Measurements from ENCODE around the gene PPP2R3A.
"Not testable (repeated sequence)": the region's sequence is repeated elsewhere in the genome, so short reads cannot be mapped to it uniquely, and the experiment has no call there.

Gene PPP2R3A

GRCh38 chr3:136161516-136161915 lies 196.0 kb downstream of the PPP2R3A start:
- DNase-seq = no peak

DNA sequence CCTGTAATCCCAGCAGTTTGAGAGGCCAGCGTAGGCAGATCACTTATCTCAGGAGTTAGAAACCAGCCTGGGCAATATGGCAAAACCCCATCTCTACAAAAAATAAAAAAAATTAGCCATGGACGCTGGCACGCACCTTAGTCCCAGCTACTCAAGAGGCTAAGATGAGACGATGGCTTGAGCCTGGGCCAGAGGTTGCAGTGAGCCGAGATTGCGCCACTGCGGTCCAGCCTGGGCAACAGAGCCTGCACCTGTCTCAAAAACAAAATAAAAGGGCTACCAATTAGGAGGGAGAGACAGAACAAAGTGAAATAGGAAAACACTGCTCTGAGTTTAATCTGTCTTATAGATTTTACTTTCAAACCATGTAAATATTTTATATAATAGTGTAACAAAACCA lies 196.8 kb downstream of the PPP2R3A start:
- DNase-seq = no peak

GRCh38 chr3:136163607-136164006 lies 198.1 kb downstream of the PPP2R3A start:
- DNase-seq = not testable (repeated sequence)

GRCh38 chr3:136166507-136166906 lies 201.0 kb downstream of the PPP2R3A start:
- no peak for DNase-seq

DNA sequence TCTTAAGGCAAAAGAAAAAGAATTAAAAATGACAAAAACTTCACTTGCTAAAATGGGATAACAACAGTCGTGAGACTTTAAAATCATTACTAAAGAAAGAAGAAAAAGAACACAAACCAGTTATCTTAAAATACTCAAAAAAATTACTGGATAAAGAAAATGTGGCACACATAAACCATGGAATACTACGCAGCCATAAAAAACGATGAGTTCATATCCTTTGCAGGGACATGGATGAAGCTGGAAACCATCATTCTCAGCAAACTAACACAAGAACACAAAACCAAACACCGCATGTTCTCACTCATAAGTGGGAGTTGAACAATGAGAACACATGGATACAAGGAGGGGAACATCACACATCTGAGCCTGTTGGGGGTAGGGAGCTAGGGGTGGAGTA lies 202.7 kb downstream of the PPP2R3A start:
- DNase-seq = not testable (repeated sequence)

GRCh38 chr3:136171097-136171542 lies 205.6 kb downstream of the PPP2R3A start:
- no peak for DNase-seq

DNA sequence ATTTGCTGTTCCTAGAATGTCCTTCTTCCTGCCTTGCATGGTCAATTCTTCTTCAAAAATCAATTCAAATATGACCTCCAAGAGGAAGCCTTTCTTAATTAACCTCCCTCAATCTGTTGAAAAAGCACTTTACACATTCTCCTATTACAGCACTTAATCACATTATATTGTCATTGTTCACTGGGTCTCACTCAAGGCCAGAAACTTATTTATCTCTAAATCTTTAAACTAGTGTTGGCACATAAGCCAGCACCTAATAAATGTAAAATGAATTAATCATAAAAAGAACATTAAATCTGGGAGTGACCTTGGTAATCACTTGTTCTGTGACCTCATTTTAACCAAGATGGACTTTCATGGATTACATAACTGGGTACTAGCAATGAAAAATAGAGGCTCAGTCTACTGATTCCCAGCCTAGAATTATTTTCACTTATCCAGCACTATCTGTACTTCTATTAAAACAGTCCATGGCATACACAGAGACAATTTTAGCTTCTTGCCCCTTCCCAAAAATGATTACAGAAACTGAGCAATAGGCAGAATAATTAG lies 208.5 kb downstream of the PPP2R3A start:
- no peak for DNase-seq

GRCh38 chr3:136177876-136178275 lies 212.3 kb downstream of the PPP2R3A start:
- DNase-seq = no peak

DNA sequence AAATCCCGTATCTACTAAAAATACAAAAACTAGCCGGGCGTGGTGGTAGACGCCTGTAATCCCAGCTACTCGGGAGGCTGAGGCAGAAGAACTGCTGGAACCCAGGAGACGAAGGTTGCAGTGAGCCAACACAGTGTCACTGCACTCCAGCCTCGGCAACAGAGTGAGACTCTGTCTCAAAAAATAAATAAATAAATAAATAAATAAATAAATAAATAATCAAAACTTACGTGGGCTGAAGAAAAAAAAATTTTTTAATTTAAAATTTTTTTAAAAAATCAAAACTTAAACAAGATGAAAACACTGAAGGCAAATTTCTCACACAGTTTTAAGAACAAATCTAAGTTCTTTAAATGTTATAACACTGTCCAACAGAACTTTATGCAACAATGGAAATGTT lies 216.2 kb downstream of the PPP2R3A start:
- no peak for DNase-seq

GRCh38 chr3:136184703-136185102 lies 219.2 kb downstream of the PPP2R3A start:
- DNase-seq = no peak

DNA sequence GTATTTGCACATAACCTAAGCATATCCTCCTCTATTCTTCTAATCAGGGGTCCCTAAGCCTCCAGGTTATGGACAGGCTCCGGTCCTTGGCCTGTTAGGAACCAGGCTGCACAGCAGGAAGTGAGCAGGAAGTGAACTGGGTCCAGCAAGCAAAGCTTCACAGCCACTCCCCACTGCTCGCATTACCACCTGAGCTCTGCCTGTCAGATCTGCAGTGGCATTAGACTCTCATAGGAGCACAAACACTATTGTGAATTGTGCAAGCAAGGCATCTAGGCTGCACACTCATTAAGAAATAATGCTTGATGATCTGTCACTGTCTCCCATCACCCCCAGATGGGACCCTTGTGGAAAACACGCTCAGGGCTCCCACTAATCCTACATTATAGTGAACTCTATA lies 220.8 kb downstream of the PPP2R3A start:
- DNase-seq = no peak

DNA sequence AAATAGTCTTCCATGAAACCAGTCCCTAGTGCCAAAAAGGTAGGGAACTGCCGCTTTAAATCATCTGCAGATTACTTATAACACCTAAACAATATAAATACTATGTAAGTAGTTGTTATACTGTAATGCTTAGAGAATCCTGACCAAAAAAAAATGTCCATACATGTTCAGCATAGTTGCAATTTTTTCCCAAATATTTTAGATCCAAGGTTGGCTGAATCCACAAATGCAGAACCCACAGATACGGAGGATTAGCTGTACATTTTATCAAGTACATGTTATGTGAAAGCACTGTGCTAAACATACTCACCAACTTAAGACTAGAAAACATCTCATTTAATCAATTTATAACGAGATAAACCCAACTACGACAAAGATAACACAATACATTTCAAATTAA lies 221.3 kb downstream of the PPP2R3A start:
- DNase-seq = no peak

DNA sequence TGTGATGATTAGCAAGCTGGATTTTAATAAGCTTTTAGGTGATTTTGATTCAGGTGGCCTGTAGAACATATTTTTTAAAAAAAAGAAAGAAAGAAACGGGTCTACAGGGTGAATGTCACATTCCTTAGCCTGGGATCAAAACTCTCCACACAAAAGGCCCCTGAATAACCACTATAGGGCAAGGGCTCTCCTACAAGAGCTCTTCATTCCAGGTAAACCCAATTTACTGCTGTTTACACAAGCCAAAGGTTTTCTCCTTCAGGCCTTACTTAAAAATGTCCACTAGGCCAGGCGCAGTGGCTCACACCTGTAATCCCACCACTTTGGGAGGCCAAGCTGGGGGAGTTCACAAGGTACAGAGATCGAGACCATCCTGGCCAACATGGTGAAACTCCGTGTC lies 222.3 kb downstream of the PPP2R3A start:
- no peak for DNase-seq

- DNase-seq = no peak
Measured at GRCh38 chr3:136189043-136189442, 223.5 kb downstream of the PPP2R3A start.

GRCh38 chr3:136189859-136190617 lies 224.5 kb downstream of the PPP2R3A start:
- DNase-seq = no peak

- DNase-seq = not testable (repeated sequence)
Measured at GRCh38 chr3:136192195-136192594, 226.7 kb downstream of the PPP2R3A start.

DNA sequence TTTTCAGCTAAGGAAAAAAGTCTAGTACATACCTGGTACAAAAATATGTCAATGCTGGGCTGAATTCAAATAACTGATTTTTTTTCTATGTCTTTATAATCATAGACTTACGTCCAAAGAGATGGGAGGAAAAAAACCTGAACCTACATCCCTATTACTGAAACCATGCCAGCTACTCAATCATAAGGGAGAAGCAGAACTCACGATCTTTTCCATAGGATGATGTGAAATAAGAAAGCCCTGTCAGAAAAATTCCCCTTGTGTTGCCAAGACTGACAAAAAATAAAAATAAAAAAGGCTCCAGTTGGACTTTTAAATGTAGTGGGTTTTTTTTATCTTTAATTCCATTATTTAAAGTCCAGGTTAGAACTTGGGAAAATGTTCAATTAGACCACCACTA lies 227.3 kb downstream of the PPP2R3A start:
- no peak for DNase-seq

DNA sequence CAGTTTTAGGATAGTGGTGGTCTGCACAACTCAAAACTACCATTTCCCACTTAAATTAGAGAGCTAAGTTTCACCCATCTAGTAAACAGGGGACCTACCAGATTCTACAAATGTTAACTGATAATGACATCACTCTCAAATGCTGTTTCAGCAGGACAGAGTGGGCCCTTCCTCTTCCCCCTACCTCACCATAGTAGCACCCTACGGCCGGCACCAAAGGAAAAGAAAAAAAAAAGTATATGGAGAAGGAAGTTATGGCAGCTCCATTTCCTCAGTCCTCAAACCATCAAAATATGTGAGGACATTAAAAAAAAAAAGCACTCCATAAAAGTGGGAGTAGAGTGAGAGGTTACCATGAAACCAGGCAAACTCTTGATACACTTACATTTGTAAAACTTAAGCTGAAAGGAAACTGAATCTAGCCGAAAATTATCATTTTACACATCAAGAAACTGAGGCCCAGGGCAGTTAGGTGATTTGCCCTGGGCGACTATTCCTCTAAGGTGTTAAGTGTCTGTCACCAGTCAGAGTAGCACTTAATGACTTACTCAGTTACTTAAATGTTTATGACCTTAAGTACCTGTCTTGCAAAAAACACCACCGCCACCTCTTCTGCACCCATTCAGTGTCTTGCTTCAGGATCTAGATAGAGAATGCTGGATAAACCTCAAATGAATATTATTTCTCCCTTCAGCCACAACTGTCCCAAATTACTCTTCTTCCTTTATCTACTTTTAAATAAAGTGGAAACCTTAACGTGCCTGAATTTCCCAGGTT lies 227.9 kb downstream of the PPP2R3A start:
- no peak for DNase-seq

DNA sequence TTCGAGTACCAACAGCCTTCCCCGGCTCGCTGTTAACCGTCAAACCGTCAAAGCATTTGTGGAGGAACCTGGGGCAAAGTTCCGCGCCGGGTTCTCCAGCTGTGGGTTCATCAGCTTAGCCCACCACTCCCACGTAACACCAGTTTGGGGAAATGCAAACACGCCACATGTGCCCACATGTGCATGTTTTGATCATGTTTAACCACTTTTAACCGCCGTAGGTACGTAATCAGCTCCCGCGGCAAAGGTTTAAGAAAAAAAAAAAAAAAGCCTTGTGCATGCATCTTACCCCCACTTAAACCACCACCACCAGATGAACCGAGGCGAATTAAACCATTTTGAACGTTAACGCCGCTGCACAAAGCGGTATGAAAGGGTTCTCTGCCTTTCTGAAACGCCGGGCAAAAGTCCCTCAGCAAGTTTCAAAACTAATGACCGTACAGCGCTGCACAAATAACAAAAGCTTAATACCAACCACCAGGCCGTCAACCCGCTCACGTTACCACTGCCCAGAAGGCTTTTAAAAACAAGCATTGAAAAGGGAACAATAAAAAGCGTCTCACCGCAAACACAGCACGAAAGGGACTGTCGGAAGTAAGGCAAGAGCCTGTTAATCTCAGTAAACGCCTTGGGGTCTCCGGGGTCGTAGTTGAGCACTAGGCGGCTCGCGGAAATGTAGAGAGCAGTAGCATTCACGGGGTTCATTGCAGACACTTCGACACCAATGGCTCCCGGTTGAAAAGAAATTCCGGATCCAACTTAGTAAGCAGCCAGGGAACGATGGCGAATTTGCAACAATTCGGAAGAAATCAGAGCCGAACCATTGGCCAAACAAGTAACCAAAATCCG lies 229.1 kb downstream of the PPP2R3A start:
- DNase-seq = no peak

DNA sequence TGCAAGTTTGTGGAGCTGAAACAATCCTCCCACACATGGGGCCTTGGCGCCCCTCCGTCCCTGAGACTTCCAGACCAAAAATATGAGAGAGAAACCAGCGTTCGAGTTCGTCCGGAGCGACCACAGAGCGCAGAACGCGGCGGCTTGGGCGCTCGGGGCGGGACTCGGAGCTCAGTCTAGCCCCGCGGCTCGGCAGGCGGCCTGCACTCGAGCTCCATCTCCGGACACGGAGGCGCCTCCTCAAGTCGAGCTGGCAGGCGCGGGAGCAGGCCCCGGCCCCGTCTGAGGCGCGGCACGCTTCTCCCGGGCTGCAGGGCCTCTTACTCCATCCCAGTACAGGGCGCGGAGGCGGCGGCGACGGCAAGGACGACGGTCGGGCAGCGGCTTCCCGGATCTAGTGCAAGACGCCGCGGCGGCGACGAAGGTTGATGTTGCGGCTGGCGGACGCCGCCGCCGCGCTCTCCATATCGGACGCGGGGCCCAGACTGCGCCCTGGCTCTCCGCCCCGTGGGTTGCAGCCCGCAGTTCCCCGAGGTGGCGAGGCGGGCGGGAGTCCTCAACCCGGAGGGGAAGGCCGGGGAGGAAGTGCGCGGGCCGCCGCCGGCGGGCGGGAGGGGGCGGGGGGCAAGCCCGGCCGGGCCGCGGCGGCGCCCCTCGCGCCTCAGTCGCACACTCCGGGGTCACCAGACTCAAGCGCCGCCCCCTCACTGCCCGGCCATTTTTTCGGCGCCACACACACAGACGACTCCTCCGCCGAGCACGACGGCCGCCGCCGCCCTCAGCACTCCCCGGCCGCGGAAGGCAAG lies 229.9 kb downstream of the PPP2R3A start:
- peak; percentile 53 for DNase-seq

- DNase-seq = no peak
Measured at GRCh38 chr3:136196064-136196400, 230.5 kb downstream of the PPP2R3A start, which contains the start of gene MSL2. Gene MSL2 (minus strand): TSS chr3:136196335. CDS start chr3:136195113, 1,222 bp downstream.
